Measurements from ENCODE around the gene DNAH12.

DNAH12 gene

GRCh38 chr3:57257678-57258077, 286.5 kb downstream of the DNAH12 start:
- Histone ChIP-seq H4K8ac (ENCODE audit: low read depth, low read length) (no peak overlapping the region), H2BK15ac (ENCODE audit: low read length) (no peak overlapping the region), H3K27ac (replicated peaks; ENCODE audit: low read length) (no peak overlapping the region), H2BK5ac (ENCODE audit: low read length) (no peak overlapping the region), H3K9me3 (replicated peaks in 1 of 2; ENCODE audit: control insufficient read depth in 2 of 2, insufficient read depth in 1 of 2, low read depth in 1 of 2, low read length in 2 of 2) (peaks cover 0 to 2% of the 10 kb centered on the region in 2 donors), H2AFZ (ENCODE audit: low read length) (no peak overlapping the region), H3K79me1 (ENCODE audit: low read depth, low read length) (no peaks in the 10 kb centered on the region), H3K36me3 (replicated peaks in 1 of 2; ENCODE audit: control insufficient read depth in 2 of 2, insufficient read depth in 2 of 2, low read length in 2 of 2) (peaks cover 6 to 69% of the 10 kb centered on the region in 2 donors), H3K4ac (ENCODE audit: low read length) (no peak overlapping the region), H3K9ac (ENCODE audit: low read depth, low read length, poor library complexity) (no peak overlapping the region), H3K23ac (ENCODE audit: low read depth, low read length, poor library complexity) (no peak overlapping the region), H4K91ac (ENCODE audit: low read depth, low read length, poor library complexity) (no peak overlapping the region), H3K14ac (ENCODE audit: low read length) (no peak overlapping the region), H3K4me1 (ENCODE audit: control insufficient read depth in 2 of 2, insufficient read depth in 1 of 2, low read depth in 1 of 2, low read length in 2 of 2) (no peaks in the 10 kb centered on the region), H2BK12ac (ENCODE audit: low read length) (no peak overlapping the region), H3K4me3 (ENCODE audit: low read length in 2 of 2) (no peak overlapping the region), H3K18ac (ENCODE audit: low read length) (no peak overlapping the region), H3K4me2 (ENCODE audit: insufficient read depth, low read length, poor library complexity, severe bottlenecking) (no peak overlapping the region), H2BK120ac (ENCODE audit: low read depth, low read length) (no peak overlapping the region), H2AK5ac (ENCODE audit: low read depth, low read length) (no peak overlapping the region), H3K27me3 (ENCODE audit: control insufficient read depth in 3 of 3, insufficient read depth in 3 of 3, low read depth in 1 of 3, low read length in 3 of 3) (no peaks in the 10 kb centered on the region)
- DNase-seq (ENCODE audit: low spot score), result no peak

GRCh38 chr3:57256844-57257243, 287.3 kb downstream of the DNAH12 start:
- Histone ChIP-seq H3K4me1 (ENCODE audit: control insufficient read depth in 2 of 2, insufficient read depth in 1 of 2, low read depth in 1 of 2, low read length in 2 of 2) (no peaks in the 10 kb centered on the region), H3K27ac (replicated peaks; ENCODE audit: low read length) (no peak overlapping the region), H3K9me3 (replicated peaks in 1 of 2; ENCODE audit: control insufficient read depth in 2 of 2, insufficient read depth in 1 of 2, low read depth in 1 of 2, low read length in 2 of 2) (no peaks in the 10 kb centered on the region), H3K4me2 (ENCODE audit: insufficient read depth, low read length, poor library complexity, severe bottlenecking) (no peak overlapping the region), H2AK5ac (ENCODE audit: low read depth, low read length) (no peak overlapping the region), H3K4ac (ENCODE audit: low read length) (no peak overlapping the region), H2BK5ac (ENCODE audit: low read length) (no peak overlapping the region), H4K8ac (ENCODE audit: low read depth, low read length) (no peak overlapping the region), H3K27me3 (ENCODE audit: control insufficient read depth in 3 of 3, insufficient read depth in 3 of 3, low read depth in 1 of 3, low read length in 3 of 3) (no peaks in the 10 kb centered on the region), H4K91ac (ENCODE audit: low read depth, low read length, poor library complexity) (no peak overlapping the region), H3K18ac (ENCODE audit: low read length) (no peak overlapping the region), H2BK15ac (ENCODE audit: low read length) (no peak overlapping the region), H2AFZ (ENCODE audit: low read length) (no peak overlapping the region), H3K9ac (ENCODE audit: low read depth, low read length, poor library complexity) (no peak overlapping the region), H3K14ac (ENCODE audit: low read length) (no peak overlapping the region), H3K4me3 (ENCODE audit: low read length in 2 of 2) (no peak overlapping the region), H3K79me1 (ENCODE audit: low read depth, low read length) (no peaks in the 10 kb centered on the region), H2BK12ac (ENCODE audit: low read length) (no peak overlapping the region), H2BK120ac (ENCODE audit: low read depth, low read length) (no peak overlapping the region), H3K36me3 (replicated peaks in 1 of 2; ENCODE audit: control insufficient read depth in 2 of 2, insufficient read depth in 2 of 2, low read length in 2 of 2) (peaks cover 6 to 71% of the 10 kb centered on the region in 2 donors), H3K23ac (ENCODE audit: low read depth, low read length, poor library complexity) (no peak overlapping the region)
- DNase-seq (ENCODE audit: low spot score), result no peak
- no CpG with 5 or more reads among the region's 3 CpGs for WGBS, 2 donors (ENCODE audit: extremely low coverage in 2 of 2, insufficient read length in 2 of 2, insufficient replicate concordance in 1 of 2)

GRCh38 chr3:57252404-57252803, 291.7 kb downstream of the DNAH12 start:
- H2BK120ac ChIP-seq (ENCODE audit: low read depth, low read length), result no peak overlapping the region
- no peak overlapping the region for H2AFZ ChIP-seq (ENCODE audit: low read length)
- H4K91ac ChIP-seq (ENCODE audit: low read depth, low read length, poor library complexity), result no peak overlapping the region
- H3K79me1 ChIP-seq (ENCODE audit: low read depth, low read length), result no peaks in the 10 kb centered on the region
- H3K36me3 ChIP-seq (replicated peaks in 1 of 2; ENCODE audit: control insufficient read depth in 2 of 2, insufficient read depth in 2 of 2, low read length in 2 of 2), result peaks cover 2 to 66% of the 10 kb centered on the region in 2 donors
- H3K27me3 ChIP-seq (ENCODE audit: control insufficient read depth in 3 of 3, insufficient read depth in 3 of 3, low read depth in 1 of 3, low read length in 3 of 3), result no peaks in the 10 kb centered on the region
- H3K23ac ChIP-seq (ENCODE audit: low read depth, low read length, poor library complexity), result no peak overlapping the region
- no peak overlapping the region for H4K8ac ChIP-seq (ENCODE audit: low read depth, low read length)
- H3K14ac ChIP-seq (ENCODE audit: low read length), result no peak overlapping the region
- no peak overlapping the region for H3K4ac ChIP-seq (ENCODE audit: low read length)
- no peaks in the 10 kb centered on the region for H3K9me3 ChIP-seq (replicated peaks in 1 of 2; ENCODE audit: control insufficient read depth in 2 of 2, insufficient read depth in 1 of 2, low read depth in 1 of 2, low read length in 2 of 2)
- H3K4me2 ChIP-seq (ENCODE audit: insufficient read depth, low read length, poor library complexity, severe bottlenecking), result no peak overlapping the region
- no CpG with 5 or more reads among the region's 1 CpG for WGBS, 2 donors (ENCODE audit: extremely low coverage in 2 of 2, insufficient read length in 2 of 2, insufficient replicate concordance in 1 of 2)
- H3K18ac ChIP-seq (ENCODE audit: low read length), result no peak overlapping the region
- H3K4me3 ChIP-seq (ENCODE audit: low read length in 2 of 2), result no peak overlapping the region
- no peak overlapping the region for H2BK15ac ChIP-seq (ENCODE audit: low read length)
- no peak overlapping the region for H3K9ac ChIP-seq (ENCODE audit: low read depth, low read length, poor library complexity)
- H3K27ac ChIP-seq (replicated peaks; ENCODE audit: low read length), result no peak overlapping the region
- H3K4me1 ChIP-seq (ENCODE audit: control insufficient read depth in 2 of 2, insufficient read depth in 1 of 2, low read depth in 1 of 2, low read length in 2 of 2), result no peaks in the 10 kb centered on the region
- H2BK12ac ChIP-seq (ENCODE audit: low read length), result no peak overlapping the region
- no peak overlapping the region for H2AK5ac ChIP-seq (ENCODE audit: low read depth, low read length)
- no peak for DNase-seq (ENCODE audit: low spot score)
- H2BK5ac ChIP-seq (ENCODE audit: low read length), result no peak overlapping the region

GRCh38 chr3:57244946-57245345, 299.2 kb downstream of the DNAH12 start:
- WGBS, 2 donors (ENCODE audit: extremely low coverage in 2 of 2, insufficient read length in 2 of 2, insufficient replicate concordance in 1 of 2), result no CpG with 5 or more reads among the region's 2 CpGs
- no peak overlapping the region for H2AK5ac ChIP-seq (ENCODE audit: low read depth, low read length)
- no peak overlapping the region for H3K27ac ChIP-seq (replicated peaks; ENCODE audit: low read length)
- no peak overlapping the region for H3K23ac ChIP-seq (ENCODE audit: low read depth, low read length, poor library complexity)
- H2BK120ac ChIP-seq (ENCODE audit: low read depth, low read length), result no peak overlapping the region
- H2BK15ac ChIP-seq (ENCODE audit: low read length), result no peak overlapping the region
- no peaks in the 10 kb centered on the region for H3K27me3 ChIP-seq (ENCODE audit: control insufficient read depth in 3 of 3, insufficient read depth in 3 of 3, low read depth in 1 of 3, low read length in 3 of 3)
- no peak overlapping the region for H3K4me3 ChIP-seq (ENCODE audit: low read length in 2 of 2)
- no peak overlapping the region for H4K91ac ChIP-seq (ENCODE audit: low read depth, low read length, poor library complexity)
- no peak overlapping the region for H3K4ac ChIP-seq (ENCODE audit: low read length)
- H4K8ac ChIP-seq (ENCODE audit: low read depth, low read length), result no peak overlapping the region
- no peak overlapping the region for H2AFZ ChIP-seq (ENCODE audit: low read length)
- no peaks in the 10 kb centered on the region for H3K9me3 ChIP-seq (replicated peaks in 1 of 2; ENCODE audit: control insufficient read depth in 2 of 2, insufficient read depth in 1 of 2, low read depth in 1 of 2, low read length in 2 of 2)
- DNase-seq (ENCODE audit: low spot score), result no peak
- H3K36me3 ChIP-seq (replicated peaks in 1 of 2; ENCODE audit: control insufficient read depth in 2 of 2, insufficient read depth in 2 of 2, low read length in 2 of 2), result peaks cover 11 to 95% of the 10 kb centered on the region in 2 donors
- no peak overlapping the region for H3K18ac ChIP-seq (ENCODE audit: low read length)
- no peaks in the 10 kb centered on the region for H3K4me1 ChIP-seq (ENCODE audit: control insufficient read depth in 2 of 2, insufficient read depth in 1 of 2, low read depth in 1 of 2, low read length in 2 of 2)
- no peak overlapping the region for H3K9ac ChIP-seq (ENCODE audit: low read depth, low read length, poor library complexity)
- H2BK12ac ChIP-seq (ENCODE audit: low read length), result no peak overlapping the region
- no peak overlapping the region for H3K4me2 ChIP-seq (ENCODE audit: insufficient read depth, low read length, poor library complexity, severe bottlenecking)
- no peak overlapping the region for H2BK5ac ChIP-seq (ENCODE audit: low read length)
- H3K79me1 ChIP-seq (ENCODE audit: low read depth, low read length), result no peaks in the 10 kb centered on the region
- H3K14ac ChIP-seq (ENCODE audit: low read length), result no peak overlapping the region

Measured in neuronal stem cell (in vitro differentiated cells).